Astrocyte (in vitro differentiated cells and primary cell): Measurements from ENCODE around the gene MCTP1. TPM values are rescaled to one million over a fixed set of nuclear protein-coding genes. Genes with fewer than 3 reads are reported as not detected.

Experiments used
- DNase-seq: peaks from one replicate; pipeline ENCODE4 v3.0.0-alpha.2; 2010; ENCODE audit warnings: low read depth
- FAIRE-seq: peaks from 2 replicates; lab custom pipeline; 2011; peaks lifted over from hg19 to GRCh38; lab: Jason Lieb, UNC
- H2AFZ ChIP-seq: 2 replicates; pipeline ENCODE4 v1.6.0; 2012; ENCODE audit warnings: low read depth, low read length, inconsistent platforms
- H3K27ac ChIP-seq: 2 replicates; pipeline ENCODE4 v1.5.1; 2011; ENCODE audit warnings: low read depth, low read length, inconsistent platforms
- H3K27me3 ChIP-seq: 2 replicates; pipeline ENCODE4 v1.6.0; 2011; ENCODE audit warnings: low read length, inconsistent platforms; ENCODE audit not compliant: insufficient read depth
- H3K36me3 ChIP-seq: 2 replicates; pipeline ENCODE4 v1.5.1; 2011; ENCODE audit warnings: low read length, inconsistent platforms; ENCODE audit not compliant: insufficient read depth
- H3K4me1 ChIP-seq: 2 replicates; pipeline ENCODE4 v1.5.1; 2011; ENCODE audit warnings: low read length, inconsistent platforms; ENCODE audit not compliant: insufficient read depth
- H3K4me2 ChIP-seq: 2 replicates; pipeline ENCODE4 v1.6.0; 2012; ENCODE audit warnings: low read length, inconsistent platforms
- H3K4me3 ChIP-seq: 2 replicates; pipeline ENCODE4 v1.5.1; 2011; ENCODE audit warnings: low read depth, mild to moderate bottlenecking, low read length, inconsistent platforms; ENCODE audit not compliant: insufficient read depth
- H3K79me2 ChIP-seq: 2 replicates; pipeline ENCODE4 v1.6.0; 2012; ENCODE audit warnings: mild to moderate bottlenecking, low read length, inconsistent platforms; ENCODE audit not compliant: insufficient read depth
- H3K9ac ChIP-seq: 2 replicates; pipeline ENCODE4 v1.6.0; 2012; ENCODE audit warnings: mild to moderate bottlenecking, low read length, inconsistent platforms
- H3K9me3 ChIP-seq: 2 replicates; pipeline ENCODE4 v1.5.1; 2012; ENCODE audit warnings: low read depth, mild to moderate bottlenecking, low read length, inconsistent platforms; ENCODE audit not compliant: insufficient read depth
- H4K20me1 ChIP-seq: 2 replicates; pipeline ENCODE4 v1.6.0; 2012; ENCODE audit warnings: low read length, inconsistent platforms; ENCODE audit not compliant: insufficient read depth
- H3K27ac Mint-ChIP-seq: one replicate; pipeline ENCODE4 v1.8.0; 2021; ENCODE audit warnings: mild to moderate bottlenecking, mixed read lengths; ENCODE audit not compliant: unreplicated experiment
- H3K27me3 Mint-ChIP-seq: one replicate; pipeline ENCODE4 v1.8.0; 2021; ENCODE audit warnings: low read depth, mixed read lengths; ENCODE audit not compliant: unreplicated experiment
- H3K36me3 Mint-ChIP-seq: one replicate; pipeline ENCODE4 v1.8.0; 2021; ENCODE audit warnings: low read depth, mixed read lengths; ENCODE audit not compliant: unreplicated experiment
- H3K4me1 Mint-ChIP-seq: one replicate; pipeline ENCODE4 v1.8.0; 2021; ENCODE audit warnings: low read depth, mixed read lengths; ENCODE audit not compliant: unreplicated experiment
- H3K4me3 Mint-ChIP-seq: one replicate; pipeline ENCODE4 v1.8.0; 2021; ENCODE audit warnings: mild to moderate bottlenecking, moderate library complexity, mixed read lengths; ENCODE audit not compliant: unreplicated experiment
- H3K9me3 Mint-ChIP-seq: one replicate; pipeline ENCODE4 v1.8.0; 2021; ENCODE audit warnings: mild to moderate bottlenecking, mixed read lengths; ENCODE audit not compliant: unreplicated experiment
- EZH2 ChIP-seq: IDR thresholded peaks from 2 replicates; pipeline ENCODE4 v1.6.1; 2012; ENCODE audit warnings: mild to moderate bottlenecking, low read length, inconsistent platforms; ENCODE audit not compliant: insufficient read depth
- total RNA-seq: library from RNA; stranded (reverse); gene quantifications from 2 replicates; pipeline ENCODE4 v1.2.1, GENCODE V29; 2021
- TF ChIP-seq, protein P1 (sequence below): IDR thresholded peaks from 2 replicates; pipeline ENCODE4 v1.5.1; 2011; ENCODE audit warnings: low read depth, mild to moderate bottlenecking, inconsistent platforms, low read length, moderate library complexity; ENCODE audit not compliant: insufficient read depth

MCTP1 gene
- total RNA-seq, 1 donor from 2014 or later, result 40.6 TPM

GRCh38 chr5:94715768-94716167 is 569.1 kb downstream of the MCTP1 start:
- Mint-ChIP-seq H3K36me3 (peaks cover 3% of the 10 kb centered on the region), H3K27me3 (no peaks in the 10 kb centered on the region), H3K4me3 (no peak overlapping the region), H3K4me1 (no peaks in the 10 kb centered on the region), H3K27ac (no peak overlapping the region), H3K9me3 (peaks cover 3% of the 10 kb centered on the region)
- H3K9ac ChIP-seq, result no peak overlapping the region
- no peaks in the 10 kb centered on the region for H4K20me1 ChIP-seq
- FAIRE-seq (no peak), DNase-seq (no peak)
- no peak overlapping the region for H3K4me3 ChIP-seq
- H3K27ac ChIP-seq, result no peak overlapping the region
- H3K9me3 ChIP-seq, result no peaks in the 10 kb centered on the region
- no peaks in the 10 kb centered on the region for H3K79me2 ChIP-seq
- no peak overlapping the region for H2AFZ ChIP-seq
- H3K4me1 ChIP-seq, result no peaks in the 10 kb centered on the region
- H3K4me2 ChIP-seq, result no peak overlapping the region
- H3K27me3 ChIP-seq, result no peaks in the 10 kb centered on the region
- H3K36me3 ChIP-seq, result no peaks in the 10 kb centered on the region
- TF ChIP-seq EZH2, result no peak
- TF ChIP-seq, protein P1, sequence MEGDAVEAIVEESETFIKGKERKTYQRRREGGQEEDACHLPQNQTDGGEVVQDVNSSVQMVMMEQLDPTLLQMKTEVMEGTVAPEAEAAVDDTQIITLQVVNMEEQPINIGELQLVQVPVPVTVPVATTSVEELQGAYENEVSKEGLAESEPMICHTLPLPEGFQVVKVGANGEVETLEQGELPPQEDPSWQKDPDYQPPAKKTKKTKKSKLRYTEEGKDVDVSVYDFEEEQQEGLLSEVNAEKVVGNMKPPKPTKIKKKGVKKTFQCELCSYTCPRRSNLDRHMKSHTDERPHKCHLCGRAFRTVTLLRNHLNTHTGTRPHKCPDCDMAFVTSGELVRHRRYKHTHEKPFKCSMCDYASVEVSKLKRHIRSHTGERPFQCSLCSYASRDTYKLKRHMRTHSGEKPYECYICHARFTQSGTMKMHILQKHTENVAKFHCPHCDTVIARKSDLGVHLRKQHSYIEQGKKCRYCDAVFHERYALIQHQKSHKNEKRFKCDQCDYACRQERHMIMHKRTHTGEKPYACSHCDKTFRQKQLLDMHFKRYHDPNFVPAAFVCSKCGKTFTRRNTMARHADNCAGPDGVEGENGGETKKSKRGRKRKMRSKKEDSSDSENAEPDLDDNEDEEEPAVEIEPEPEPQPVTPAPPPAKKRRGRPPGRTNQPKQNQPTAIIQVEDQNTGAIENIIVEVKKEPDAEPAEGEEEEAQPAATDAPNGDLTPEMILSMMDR, result no peak

DNA sequence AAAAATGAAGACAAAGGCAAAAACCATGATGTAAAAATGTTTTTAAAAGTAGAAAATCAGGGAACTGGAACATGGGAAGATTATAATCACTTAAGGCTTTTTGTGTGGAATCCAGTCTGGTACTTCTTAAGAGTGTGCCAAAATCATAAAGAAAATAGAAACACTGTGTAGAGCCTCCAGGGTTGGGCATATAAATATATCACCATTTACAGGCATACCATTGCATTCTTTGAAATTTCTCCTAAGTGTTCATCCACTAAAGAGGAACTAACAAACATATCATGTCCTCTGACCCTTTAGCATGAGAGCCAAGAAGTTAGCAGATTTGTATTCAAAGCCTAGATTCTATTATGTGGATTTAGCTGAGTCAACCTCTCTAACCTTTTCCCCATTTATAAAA is 573.1 kb downstream of the MCTP1 start:
- H3K27me3 Mint-ChIP-seq, result no peaks in the 10 kb centered on the region

GRCh38 chr5:94709277-94709676 is 575.6 kb downstream of the MCTP1 start:
- TF ChIP-seq, protein P1, result no peak
- no peak for TF ChIP-seq EZH2
- Mint-ChIP-seq H3K4me3 (no peak overlapping the region), H3K27me3 (no peaks in the 10 kb centered on the region), H3K27ac (no peak overlapping the region), H3K36me3 (no peaks in the 10 kb centered on the region), H3K4me1 (no peaks in the 10 kb centered on the region), H3K9me3 (no peaks in the 10 kb centered on the region)
- Histone ChIP-seq H3K36me3 (no peaks in the 10 kb centered on the region), H3K79me2 (no peaks in the 10 kb centered on the region), H4K20me1 (no peaks in the 10 kb centered on the region), H3K4me1 (no peaks in the 10 kb centered on the region), H3K4me2 (no peak overlapping the region), H3K27ac (no peak overlapping the region), H2AFZ (no peak overlapping the region), H3K27me3 (no peaks in the 10 kb centered on the region), H3K4me3 (no peak overlapping the region), H3K9me3 (no peaks in the 10 kb centered on the region), H3K9ac (no peak overlapping the region)
- FAIRE-seq (no peak), DNase-seq (no peak)

More for the DNA sequence above, 573.1 kb downstream of the MCTP1 start:
- TF ChIP-seq, protein P1, result no peak
- TF ChIP-seq EZH2, result no peak
- H3K4me3 ChIP-seq, result no peak overlapping the region
- no peaks in the 10 kb centered on the region for H3K36me3 ChIP-seq
- H3K27ac ChIP-seq, result no peak overlapping the region
- Mint-ChIP-seq H3K4me3 (no peak overlapping the region), H3K9me3 (no peaks in the 10 kb centered on the region), H3K36me3 (peaks cover 3% of the 10 kb centered on the region), H3K4me1 (no peaks in the 10 kb centered on the region), H3K27ac (no peak overlapping the region)
- no peaks in the 10 kb centered on the region for H3K4me1 ChIP-seq
- no peaks in the 10 kb centered on the region for H3K79me2 ChIP-seq
- H3K27me3 ChIP-seq, result no peaks in the 10 kb centered on the region
- H3K4me2 ChIP-seq, result no peak overlapping the region
- no peaks in the 10 kb centered on the region for H4K20me1 ChIP-seq
- DNase-seq (no peak), FAIRE-seq (no peak)
- no peaks in the 10 kb centered on the region for H3K9me3 ChIP-seq
- no peak overlapping the region for H3K9ac ChIP-seq
- H2AFZ ChIP-seq, result no peak overlapping the region
